Stimulated activated CD4-positive, alpha-beta T cell treated with anti-CD3 and anti-CD28 coated beads, Interleukin-15, amount 100 ng/mL, for 1 hour (primary cell): ENCODE results near the gene IRX1.

Experiments used
- DNase-seq, 2 donors: peaks; one replicate each; pipeline ENCODE4 v3.0.0-alpha.2; 2020; ENCODE audit warnings: low read depth in 1 of 2, low spot score in 1 of 2

Gene IRX1

GRCh38 chr5:3595006-3595961 is at the start of gene IRX1:
IRX1 (plus strand) TSS chr5:3595832; CDS start chr5:3596106, 274 bp downstream.
- DNase-seq, result no peak

- no peak for DNase-seq
Observed at GRCh38 chr5:3546028-3546427, 49.6 kb upstream of the IRX1 start.

GRCh38 chr5:3564116-3564515 is 31.5 kb upstream of the IRX1 start:
- DNase-seq, result no peak

GRCh38 chr5:3564827-3565518 is 30.7 kb upstream of the IRX1 start:
- no peak for DNase-seq

- no peak for DNase-seq
Observed at GRCh38 chr5:3584724-3585531, 10.7 kb upstream of the IRX1 start.

GRCh38 chr5:3590161-3590966 is 5.3 kb upstream of the IRX1 start:
- no peak for DNase-seq

- DNase-seq, result no peak
Observed at GRCh38 chr5:3590967-3591900, 4.4 kb upstream of the IRX1 start.

- no peak for DNase-seq
Observed at GRCh38 chr5:3592298-3592697, 3.3 kb upstream of the IRX1 start.

- no peak for DNase-seq
Observed at GRCh38 chr5:3593771-3594509, 1.7 kb upstream of the IRX1 start.

- no peak for DNase-seq
Observed at GRCh38 chr5:3594510-3595005, 1.1 kb upstream of the IRX1 start.

GRCh38 chr5:3596261-3596825 is 711 bp downstream of the IRX1 start:
- DNase-seq, result no peak

- no peak for DNase-seq
Observed at GRCh38 chr5:3596857-3597166, 1.2 kb downstream of the IRX1 start.

- DNase-seq, result no peak
Observed at GRCh38 chr5:3597167-3598007, 1.8 kb downstream of the IRX1 start.

GRCh38 chr5:3598207-3598606 is 2.6 kb downstream of the IRX1 start:
- no peak for DNase-seq

GRCh38 chr5:3598769-3599211 is 3.2 kb downstream of the IRX1 start:
- no peak for DNase-seq

GRCh38 chr5:3599226-3600105 is 3.8 kb downstream of the IRX1 start:
- DNase-seq, result no peak
